Skin of body (tissue), 2 donors: ENCODE results near the gene NXF2B. TPM values are rescaled to one million over a fixed set of nuclear protein-coding genes. Genes with fewer than 3 reads are reported as not detected.
"Not testable (repeated sequence)": the region's sequence is repeated elsewhere in the genome, so short reads cannot be mapped to it uniquely, and the experiment has no call there.

Experiments used
- DNase-seq: peaks from one replicate; lab custom pipeline; 2025; lab: John Stamatoyannopoulos, UW
- total RNA-seq: library from RNA; depleted of rRNA; stranded (reverse); fragments of >200 nt; gene quantifications from one replicate; pipeline ENCODE4 v1.2.3, GENCODE V29; 2014

The NXF2B gene, protein sequence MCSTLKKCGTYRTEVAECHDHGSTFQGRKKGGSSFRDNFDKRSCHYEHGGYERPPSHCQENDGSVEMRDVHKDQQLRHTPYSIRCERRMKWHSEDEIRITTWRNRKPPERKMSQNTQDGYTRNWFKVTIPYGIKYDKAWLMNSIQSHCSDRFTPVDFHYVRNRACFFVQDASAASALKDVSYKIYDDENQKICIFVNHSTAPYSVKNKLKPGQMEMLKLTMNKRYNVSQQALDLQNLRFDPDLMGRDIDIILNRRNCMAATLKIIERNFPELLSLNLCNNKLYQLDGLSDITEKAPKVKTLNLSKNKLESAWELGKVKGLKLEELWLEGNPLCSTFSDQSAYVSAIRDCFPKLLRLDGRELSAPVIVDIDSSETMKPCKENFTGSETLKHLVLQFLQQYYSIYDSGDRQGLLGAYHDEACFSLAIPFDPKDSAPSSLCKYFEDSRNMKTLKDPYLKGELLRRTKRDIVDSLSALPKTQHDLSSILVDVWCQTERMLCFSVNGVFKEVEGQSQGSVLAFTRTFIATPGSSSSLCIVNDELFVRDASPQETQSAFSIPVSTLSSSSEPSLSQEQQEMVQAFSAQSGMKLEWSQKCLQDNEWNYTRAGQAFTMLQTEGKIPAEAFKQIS
- not detected for total RNA-seq

DNA sequence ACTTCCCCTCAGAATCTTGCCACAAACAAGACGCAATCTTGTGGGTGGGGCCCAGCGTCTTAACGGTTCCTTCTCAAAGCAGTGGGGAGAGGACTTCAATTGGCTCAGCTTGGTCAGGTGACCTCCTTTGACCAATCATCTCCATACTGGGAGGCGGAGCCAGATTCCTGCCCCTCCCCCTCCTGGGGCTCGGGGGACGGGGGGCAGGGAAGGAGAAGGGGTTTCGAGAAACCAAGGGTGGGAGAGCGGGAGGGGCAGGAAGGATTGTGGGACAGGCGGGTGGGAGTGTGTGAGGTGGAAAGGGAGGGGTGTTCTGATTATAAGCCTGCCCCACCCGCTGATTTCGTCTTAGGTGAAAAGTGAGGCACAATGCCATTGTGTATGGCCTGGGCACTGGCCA is at the start of gene NXF2B:
NXF2B (minus strand) TSS at position 101 of the 400 bp plus-strand sequence. CDS start 59,972 bp downstream, outside the sequence.
- DNase-seq = not testable (repeated sequence)

DNA sequence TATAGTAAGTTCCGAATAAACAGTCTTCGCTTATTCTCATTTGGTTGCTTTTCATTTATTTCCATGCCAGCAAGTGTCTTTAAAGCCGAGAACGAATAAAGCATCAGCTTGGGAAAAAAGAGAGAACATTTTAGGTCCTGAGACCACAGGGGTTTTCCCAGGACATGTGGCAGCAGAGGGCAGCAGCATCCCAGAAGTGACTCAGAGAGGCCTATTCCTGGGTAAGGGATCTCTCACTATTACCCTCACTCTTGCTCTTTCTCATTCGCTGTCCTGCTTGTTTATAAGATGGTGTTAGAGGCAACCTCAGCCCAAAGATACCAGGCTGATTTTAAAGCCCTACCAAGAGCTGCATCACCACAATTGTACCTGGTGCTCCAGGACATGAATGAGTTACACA is 39.0 kb upstream of the NXF2B start:
- not testable (repeated sequence) for DNase-seq

DNA sequence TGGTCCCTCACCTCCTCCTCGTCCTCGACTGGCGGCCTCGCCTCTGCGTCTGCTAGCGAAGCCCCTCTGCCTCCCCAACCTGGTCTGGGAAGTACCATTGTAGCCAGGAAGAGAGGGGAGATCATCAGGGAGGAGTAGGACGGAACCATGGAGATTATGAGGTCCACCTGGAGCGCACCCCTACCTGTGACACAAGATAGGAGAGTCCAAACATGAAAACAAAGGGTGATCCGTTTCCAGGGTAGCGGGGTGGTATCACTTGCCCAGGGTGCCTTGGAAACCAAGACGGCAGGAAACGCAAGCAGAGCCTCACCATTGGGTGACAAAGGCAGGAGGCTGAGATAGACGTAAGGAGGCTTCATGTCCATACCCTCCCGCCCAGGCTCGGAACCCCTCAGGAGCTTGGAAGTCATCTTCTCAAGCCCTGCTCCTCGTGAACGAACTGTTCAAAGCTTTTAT is 32.0 kb upstream of the NXF2B start, which contains the start of gene TCP11X2:
TCP11X2 (minus strand) TSS at position 51 of the 459 bp plus-strand sequence.
- not testable (repeated sequence) for DNase-seq

DNA sequence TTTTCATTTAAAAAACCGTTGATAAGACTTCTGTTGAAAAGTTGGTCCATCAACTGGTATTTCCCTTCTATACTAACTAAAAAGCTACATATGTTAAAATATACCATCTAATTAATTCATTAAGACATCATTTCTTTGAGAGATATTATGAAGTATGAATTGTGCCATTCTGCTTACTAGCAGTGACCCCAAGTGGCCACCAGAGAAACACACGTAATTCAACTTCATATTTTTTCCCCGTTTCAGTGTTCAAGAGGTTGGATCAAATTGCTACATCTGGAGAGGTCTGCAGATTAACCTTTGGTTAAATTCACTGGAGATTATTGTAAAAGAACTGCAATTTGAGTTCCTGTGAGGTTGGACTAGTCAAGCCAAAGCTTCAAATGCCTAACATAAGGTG is 30.4 kb upstream of the NXF2B start:
- not testable (repeated sequence) for DNase-seq

DNA sequence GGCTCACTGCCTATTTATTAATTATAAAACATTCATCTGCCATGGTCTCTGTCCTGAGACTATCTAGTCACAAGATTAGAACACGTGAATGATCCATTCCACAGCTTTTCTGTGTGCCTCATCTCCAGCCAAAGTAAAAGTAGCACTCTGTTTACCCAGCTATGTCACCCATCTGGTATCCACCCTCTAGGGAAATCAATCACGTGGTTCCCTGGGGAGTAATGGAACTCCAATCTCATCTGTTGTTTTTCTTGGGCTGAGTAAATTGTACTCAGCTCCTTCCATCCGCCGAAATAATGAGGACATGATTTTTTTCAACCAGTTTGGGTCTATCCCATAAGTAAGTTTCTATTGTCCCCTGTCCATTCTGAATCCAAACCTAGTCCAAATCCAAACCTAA is 18.8 kb upstream of the NXF2B start:
- DNase-seq = not testable (repeated sequence)

DNA sequence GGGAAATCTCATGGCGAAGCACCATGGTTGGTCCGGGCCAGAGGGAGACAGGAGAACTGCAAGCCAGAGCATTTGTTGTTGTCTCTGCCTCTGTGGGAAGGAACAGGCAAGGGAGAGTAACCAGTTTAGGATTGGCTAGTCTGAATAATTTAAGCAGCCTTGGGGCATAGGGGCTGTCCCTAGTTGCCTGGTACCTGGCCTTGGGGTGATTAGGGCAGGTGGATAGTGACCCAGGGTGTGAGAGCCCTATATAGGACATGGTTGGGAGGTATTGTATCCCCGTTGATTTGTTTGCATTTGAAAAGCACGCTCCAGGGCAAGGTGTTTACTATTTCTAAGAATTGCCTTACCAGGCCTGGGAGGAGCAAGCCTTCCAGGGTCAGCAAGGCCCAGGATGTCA is 25.3 kb downstream of the NXF2B start:
- not testable (repeated sequence) for DNase-seq

DNA sequence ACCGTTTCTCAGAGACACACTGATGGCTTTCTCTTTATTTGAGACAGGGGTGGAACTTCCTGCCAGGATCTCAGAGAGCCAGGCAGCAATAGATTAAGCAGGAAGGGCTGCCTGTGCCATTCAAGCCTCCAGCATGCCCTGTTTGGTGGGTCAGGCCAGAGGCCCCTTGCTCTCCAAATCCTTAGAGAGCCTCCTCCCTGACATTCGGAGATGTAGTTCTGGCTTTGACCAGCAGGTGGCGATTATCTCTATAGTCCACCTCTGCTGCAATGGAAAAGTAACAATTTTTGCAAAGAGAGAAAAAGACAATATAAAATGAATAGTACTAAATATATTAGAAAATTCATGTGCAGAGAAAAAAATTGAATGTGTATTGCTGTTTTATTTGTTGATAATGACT is 93.9 kb downstream of the NXF2B start:
- no peak for DNase-seq

DNA sequence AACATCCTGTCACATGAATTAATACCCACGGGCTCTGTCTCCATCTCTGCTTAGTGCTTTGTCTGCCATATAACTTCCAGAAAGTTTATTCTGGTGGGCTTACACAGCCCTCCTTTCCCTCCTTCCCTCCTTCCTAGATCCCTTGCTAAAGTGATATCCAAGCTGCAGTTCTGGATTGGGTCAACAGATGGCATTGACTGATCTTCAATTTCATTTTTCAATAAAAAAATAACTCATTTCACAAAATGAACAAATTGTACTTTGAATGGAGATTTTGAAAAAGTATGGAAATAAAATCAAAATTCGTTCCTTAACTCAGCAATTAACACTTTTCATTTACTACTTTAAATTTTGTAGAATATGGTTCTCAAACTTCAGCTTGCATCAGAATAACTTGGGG is 97.9 kb downstream of the NXF2B start:
- DNase-seq = no peak

DNA sequence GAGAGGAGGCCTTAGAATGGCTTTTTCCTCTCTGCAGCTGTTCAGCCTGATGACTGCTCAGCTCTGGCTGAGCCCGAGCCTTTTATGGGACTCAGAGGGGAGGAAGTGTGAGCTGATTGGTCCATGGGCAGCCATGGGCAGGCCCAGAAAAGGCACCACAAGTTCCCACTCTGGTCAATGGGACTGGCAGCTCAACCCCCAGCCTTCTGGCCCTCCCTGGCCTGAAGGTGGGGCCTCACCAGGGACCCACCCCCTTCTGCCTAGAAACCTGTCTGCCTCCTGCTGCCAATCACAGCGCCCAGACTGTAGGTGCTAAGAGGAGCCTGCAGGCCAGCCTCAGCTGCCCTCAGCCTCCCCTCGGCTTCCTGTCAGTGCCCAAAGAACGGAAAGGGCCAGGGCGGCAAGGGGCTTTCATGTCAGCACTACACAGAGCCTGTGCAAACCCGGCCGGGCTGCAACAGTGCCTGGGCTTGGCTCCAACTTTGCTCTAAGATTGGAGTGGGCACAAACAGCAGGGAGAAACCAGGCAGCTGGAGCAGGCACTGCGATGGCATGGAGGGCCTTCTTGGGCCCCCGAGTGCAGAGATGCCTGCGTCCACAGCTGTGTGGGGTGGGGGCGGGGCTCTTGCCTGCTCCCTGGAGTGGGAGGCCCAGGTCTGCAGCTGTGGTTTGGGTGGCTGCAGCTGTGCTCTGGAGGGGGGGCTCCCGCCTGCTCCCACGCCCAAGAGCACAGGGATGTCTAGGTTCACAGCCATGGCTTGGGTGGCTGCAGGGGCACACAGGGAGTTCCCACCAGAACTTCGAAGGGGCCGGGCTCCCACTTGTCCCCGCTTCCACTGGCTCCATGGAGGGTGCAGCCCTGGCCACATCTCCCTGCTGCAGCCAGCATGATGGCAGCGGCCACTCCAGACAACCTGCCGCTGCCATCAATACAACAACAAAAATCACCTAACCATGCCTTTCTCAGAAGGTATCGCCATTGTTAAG is 100.2 kb downstream of the NXF2B start:
- no peak for DNase-seq

DNA sequence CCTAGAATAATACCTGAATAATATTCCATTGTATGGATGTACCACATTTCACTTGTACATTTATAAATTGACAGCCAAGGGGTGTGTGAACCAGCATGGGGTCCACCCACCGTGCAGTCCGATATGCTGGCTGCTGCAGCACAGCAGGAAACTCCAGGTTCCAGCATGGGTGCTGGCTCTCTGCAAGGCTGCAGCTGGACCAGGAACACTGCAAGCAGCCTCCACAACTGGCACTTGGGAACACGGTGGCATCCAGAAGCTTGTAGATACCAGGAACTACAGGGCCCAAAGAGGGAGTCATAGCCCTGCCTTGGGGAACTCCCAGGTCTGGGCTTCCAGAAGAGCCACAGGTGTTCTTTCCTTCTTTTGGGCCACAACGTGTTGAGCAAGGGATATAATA is 101.6 kb downstream of the NXF2B start:
- DNase-seq = no peak

Other genes with a start within 250 kb of the NXF2B start
- gene TCP11X1, start 224.7 kb downstream of the NXF2B start, total RNA-seq = not detected
- not detected for gene NXF2, start 192.8 kb downstream of the NXF2B start, total RNA-seq
- gene TCP11X2, start 31.8 kb upstream of the NXF2B start, total RNA-seq = not detected
- gene TMSB15A, start 76.7 kb upstream of the NXF2B start, total RNA-seq = 9.3 TPM
- 21.6 TPM for gene ARMCX5, start 159.5 kb upstream of the NXF2B start, total RNA-seq
- 12.4 TPM for gene GPRASP1, start 211.5 kb upstream of the NXF2B start, total RNA-seq